HG03045 (cell line): Measurements from ENCODE around the gene CNGA4.

Experiments used
- ATAC-seq: cut with Tn5 transposase; IDR thresholded peaks from one replicate; pipeline ENCODE4 v1.9.1; 2021; ENCODE audit warnings: mild to moderate bottlenecking, moderate library complexity; ENCODE audit not compliant: unreplicated experiment

The CNGA4 gene, protein sequence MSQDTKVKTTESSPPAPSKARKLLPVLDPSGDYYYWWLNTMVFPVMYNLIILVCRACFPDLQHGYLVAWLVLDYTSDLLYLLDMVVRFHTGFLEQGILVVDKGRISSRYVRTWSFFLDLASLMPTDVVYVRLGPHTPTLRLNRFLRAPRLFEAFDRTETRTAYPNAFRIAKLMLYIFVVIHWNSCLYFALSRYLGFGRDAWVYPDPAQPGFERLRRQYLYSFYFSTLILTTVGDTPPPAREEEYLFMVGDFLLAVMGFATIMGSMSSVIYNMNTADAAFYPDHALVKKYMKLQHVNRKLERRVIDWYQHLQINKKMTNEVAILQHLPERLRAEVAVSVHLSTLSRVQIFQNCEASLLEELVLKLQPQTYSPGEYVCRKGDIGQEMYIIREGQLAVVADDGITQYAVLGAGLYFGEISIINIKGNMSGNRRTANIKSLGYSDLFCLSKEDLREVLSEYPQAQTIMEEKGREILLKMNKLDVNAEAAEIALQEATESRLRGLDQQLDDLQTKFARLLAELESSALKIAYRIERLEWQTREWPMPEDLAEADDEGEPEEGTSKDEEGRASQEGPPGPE

DNA sequence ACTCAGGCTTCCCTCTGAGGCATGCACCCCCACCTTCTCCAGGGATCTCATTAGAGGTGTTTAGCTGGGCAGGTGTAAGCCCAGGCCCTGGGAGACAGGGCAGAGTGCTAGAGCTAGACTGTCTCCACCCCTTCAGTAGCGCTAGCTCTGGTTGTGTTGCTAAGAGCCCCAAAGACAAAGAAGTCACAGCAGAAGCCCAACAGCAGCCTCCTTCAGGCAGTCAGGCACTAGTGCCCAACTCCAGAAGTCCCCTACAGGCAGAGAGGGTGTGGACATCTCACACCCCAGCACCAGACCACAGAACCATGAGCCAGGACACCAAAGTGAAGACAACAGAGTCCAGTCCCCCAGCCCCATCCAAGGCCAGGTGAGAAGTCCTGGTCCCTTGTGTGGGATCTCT is at the start of gene CNGA4:
CNGA4 (plus strand) TSS at position 188 of the 400 bp plus-strand sequence; CDS start at position 306, 118 bp downstream.
- ATAC-seq, result no peak

DNA sequence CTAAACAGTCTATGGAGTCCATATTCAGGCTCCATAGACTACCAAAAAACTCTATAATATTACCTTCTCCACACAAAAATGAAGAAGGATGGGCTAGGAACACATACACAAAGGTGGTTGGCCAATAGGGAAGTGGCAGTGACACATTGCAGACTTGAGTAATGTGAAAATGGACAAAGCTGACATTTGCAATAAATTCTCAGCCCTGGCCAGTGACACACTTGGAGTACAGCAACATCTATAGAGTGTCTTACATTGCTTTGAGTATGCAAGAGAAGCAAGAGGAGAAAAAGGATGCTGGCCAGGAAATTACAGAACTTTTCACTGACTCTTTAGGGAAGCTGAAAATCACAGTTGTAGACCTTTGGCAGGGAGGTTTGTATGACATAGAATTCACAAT is 47.1 kb upstream of the CNGA4 start:
- ATAC-seq, result no peak

DNA sequence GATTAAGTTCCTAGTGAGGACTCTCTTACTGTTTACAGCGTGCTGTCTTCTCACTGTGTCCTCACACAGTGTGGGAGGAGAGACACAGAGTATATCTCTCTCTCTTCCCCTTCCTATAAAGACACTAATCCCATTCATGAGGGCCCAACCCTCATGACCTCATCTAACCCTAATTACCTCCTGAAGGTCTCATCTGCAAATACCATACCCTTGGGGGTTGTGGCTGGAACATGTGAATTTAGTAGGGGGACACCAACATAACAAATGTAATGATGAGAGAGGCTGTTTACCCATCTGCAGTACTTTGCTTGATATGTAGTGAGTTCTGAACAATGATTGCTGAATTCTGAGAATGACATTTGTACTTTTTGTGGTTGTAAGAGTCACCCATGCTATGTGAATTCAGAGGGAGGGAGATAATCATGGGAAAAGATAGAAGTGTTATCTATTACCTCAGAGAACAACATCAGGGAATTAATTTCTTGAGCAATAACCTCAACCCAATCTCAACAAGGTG is 44.8 kb upstream of the CNGA4 start:
- ATAC-seq, result no peak

DNA sequence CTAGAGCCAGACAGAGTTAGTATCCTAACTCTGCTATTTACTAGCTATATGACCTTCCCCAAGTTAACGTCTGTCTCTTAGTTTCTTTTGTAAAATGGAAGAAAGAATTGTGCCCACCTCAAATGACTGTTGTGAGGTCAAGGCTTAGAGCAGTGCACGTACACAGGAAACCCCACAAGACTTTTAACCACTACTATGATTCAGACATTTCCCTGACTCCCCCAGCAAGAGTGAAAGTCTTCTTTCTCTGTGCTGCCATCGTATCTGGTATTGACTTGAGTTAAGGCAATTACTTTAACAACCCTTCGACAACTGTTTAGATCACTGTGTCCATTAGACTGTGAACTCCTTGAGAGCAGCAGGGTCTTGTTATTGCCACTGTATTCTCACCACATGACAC is 42.5 kb upstream of the CNGA4 start:
- no peak for ATAC-seq

DNA sequence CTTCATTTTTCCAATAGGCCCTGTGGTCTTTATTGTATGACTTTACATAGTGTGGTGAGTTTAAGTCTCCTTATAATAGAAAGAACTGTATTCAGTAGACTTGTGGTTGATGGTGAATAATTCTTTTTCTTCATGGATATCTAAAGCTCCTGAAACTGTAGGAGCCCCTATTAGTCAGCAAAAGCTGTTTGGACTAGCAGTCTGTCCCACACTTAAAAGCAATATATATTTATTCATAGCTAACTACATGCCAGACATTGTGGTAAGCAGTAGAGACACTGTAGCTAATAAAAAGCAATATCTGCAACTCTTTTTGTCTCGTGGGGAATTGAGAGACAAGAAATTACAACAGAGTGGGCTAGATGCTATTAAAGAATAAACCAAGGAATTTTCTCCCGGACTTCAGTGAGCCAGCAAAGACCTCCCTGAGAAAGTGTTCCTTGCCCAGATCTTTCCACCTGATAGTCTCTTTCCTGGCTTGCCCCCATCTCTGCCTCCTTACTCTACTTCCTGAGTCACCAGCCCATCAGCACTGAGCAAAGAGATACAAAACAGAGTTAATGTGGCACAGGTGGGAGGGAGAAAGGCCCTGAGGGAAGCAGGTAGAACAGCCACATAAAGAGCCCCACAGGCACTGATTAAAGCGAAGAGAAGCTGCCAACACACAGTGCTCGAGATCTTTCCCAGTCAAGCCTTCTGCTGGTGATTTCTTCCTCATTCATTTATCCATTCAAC is 41.3 kb upstream of the CNGA4 start:
- ATAC-seq, result no peak

DNA sequence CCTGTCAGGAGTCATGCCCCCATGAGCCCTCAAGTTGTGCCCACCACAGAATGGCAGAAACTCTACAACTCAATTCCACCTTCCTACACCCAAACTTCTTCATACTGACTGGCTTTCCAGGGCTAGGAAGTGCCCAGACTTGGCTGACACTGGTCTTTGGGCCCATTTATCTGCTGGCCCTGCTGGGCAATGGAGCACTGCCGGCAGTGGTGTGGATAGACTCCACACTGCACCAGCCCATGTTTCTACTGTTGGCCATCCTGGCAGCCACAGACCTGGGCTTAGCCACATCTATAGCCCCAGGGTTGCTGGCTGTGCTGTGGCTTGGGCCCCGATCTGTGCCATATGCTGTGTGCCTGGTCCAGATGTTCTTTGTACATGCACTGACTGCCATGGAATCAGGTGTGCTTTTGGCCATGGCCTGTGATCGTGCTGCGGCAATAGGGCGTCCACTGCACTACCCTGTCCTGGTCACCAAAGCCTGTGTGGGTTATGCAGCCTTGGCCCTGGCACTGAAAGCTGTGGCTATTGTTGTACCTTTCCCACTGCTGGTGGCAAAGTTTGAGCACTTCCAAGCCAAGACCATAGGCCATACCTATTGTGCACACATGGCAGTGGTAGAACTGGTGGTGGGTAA is 39.6 kb upstream of the CNGA4 start, which contains the start of gene OR52W1:
OR52W1 (plus strand) TSS at position 51 of the 637 bp plus-strand sequence; CDS start at position 51, 0 bp downstream.
- ATAC-seq, result no peak

DNA sequence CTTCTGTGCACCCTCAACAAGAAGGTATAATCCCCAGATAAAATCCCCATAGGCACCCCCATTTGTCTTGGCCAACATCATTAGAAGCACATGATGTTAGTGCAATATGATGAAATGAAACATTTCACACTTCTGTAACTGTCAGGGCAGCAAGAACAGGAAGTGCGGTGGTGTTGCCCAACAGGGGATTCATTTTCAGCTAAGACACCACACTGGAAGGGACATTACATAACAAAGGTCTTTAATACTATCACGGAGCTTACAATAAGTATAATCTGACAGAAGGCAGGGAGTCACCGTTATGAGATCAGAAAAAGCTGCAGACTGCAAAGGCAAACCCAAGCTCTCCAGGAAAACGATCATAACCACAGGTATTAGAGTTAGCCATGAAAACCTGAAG is 37.9 kb upstream of the CNGA4 start:
- no peak for ATAC-seq

DNA sequence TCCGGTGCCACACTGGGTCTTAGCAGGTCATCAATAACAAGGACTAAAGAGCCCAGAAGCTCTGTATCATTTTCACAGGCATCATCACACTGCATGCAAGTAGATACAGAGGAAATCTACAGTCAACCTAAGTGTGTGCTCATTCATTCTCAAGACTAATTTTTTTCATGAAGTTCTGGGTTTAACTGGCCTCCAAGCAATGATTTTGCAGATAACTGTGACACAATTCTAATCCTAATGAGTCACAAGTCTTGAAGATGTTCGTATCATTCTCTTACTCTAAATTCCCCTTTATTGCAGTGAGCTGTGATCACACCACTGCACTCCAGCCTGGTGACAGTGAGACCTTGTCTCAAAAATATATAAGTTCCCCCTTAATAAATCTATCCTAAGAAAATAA is 37.4 kb upstream of the CNGA4 start:
- ATAC-seq, result no peak

DNA sequence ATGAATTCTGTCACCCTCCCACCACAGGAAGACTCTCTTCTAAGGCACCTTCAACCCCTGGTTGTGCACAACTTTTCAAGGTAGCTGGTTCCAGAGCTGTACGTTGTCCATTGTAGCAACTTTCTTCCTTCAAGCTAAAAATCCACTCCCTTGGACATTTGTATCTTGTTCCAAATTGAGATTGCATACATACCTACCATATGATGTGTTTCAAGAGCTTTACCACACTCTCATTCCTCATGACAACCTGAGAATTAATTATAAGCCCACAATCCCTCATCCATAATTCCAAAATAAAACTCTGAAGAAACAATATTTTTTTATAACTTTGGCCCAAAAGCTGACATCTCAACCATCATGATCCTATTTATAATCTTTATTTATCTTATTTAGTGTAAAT is 36.8 kb upstream of the CNGA4 start:
- ATAC-seq, result no peak

DNA sequence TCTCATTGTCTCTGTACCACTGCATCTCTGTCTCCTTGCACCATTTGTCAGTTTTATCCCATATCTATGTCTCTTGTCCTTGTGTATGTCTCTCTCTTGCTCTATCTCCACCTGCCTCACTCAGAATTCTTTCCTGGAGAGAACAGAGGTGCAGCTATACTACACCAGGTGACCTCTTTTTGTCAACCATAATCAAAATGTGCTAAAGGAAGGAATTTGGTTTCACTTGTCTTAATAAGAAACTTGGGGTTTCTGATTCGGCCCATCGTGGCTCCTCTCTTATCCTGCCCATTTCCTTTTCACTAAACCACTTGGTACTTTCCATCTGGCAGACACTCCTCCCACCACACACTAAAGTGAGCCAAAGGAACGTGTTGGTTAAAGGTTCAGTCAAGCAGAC is 35.6 kb upstream of the CNGA4 start:
- ATAC-seq, result peak; percentile 61

DNA sequence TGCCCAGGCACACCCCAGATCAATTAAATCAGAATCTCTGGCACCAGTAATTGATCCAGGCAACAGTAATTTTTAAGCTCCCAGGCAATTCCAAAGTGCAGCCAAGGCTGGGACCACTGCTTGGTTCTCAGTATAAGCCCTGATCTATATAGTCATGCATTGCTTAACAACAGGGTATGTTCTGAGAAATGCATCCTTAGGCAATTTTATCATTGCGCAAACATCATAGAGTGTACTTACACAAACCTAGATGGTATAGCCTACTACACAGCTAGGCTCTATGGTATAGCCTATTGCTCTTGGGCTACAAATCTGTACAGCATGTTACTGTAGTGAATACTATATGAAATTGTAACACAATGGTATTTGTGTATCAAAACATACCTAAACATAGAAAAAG is 34.2 kb upstream of the CNGA4 start:
- no peak for ATAC-seq

DNA sequence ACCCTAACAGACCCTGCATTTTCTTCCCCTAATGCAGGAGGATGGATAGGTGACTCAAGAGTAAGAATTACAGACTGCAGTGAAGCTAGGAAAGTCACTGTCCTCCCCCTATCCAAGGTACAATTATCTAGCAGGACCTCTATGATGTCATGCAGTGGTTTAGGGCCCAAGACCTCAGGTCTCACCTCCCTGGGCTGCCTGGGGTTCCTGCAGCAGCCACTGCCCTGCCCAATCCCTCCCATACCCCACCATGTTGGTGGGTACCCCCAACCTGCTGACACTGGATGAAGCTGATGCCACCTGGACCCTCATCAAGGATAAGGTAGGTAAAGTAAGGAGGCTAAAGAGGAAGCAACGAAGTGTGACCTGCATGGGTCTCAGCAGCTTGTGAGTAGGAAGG is 33.5 kb upstream of the CNGA4 start, which contains the start of gene C11orf42:
C11orf42 (plus strand) TSS at position 192 of the 400 bp plus-strand sequence; CDS start at position 251, 59 bp downstream.
- no peak for ATAC-seq

DNA sequence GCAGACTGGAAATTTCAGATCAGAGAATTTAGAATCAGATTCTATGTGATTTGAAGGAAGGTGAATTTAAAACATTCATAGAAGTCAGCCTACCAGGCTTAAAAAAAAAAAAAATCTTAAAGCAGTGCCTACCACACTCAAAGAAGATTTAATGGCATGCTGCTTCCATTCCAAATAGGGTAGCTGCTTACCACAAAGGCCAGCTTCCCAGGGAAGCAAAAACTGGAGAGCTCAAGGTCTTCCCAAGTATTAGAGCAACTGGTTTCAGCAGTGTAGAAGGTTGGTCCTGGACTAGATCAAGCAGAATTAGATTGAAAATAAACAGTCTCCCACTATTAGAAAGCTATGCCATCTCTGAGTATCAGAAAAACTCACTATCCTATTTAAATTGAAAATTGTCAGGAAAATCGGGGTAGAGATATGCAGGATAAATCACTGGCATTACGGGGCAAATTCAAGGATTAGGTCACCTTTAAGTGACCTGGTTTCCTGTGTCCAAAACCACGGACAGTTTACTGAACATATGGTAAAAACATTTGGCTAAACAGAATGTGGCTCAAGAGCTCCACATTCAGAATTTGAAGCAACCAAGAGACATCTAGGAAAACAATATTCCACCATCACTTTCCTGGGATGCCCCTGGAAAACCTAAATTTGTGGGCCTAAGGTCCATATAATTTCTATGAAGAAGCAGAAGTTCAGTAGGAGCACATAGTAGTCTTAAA is 32.3 kb upstream of the CNGA4 start:
- no peak for ATAC-seq

DNA sequence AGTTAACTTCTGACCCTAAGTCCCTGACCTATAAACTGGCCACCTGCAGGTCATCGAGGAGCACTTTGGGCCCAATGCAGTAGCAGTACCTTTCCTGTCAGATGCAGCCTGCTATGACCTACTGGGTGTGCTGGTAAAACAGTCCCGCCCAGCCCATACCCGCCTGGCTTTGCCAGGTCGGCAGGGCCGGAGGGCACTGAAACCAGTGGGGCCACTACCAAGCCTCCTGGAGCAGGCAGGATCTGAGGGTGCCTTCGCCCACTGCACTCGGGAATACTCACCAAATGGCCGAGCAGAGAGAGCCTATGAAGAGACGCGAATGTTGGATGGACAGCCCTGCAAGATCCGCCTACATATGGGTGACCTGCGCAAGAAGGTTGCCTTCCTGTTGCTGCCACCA is 29.1 kb upstream of the CNGA4 start:
- ATAC-seq, result no peak

DNA sequence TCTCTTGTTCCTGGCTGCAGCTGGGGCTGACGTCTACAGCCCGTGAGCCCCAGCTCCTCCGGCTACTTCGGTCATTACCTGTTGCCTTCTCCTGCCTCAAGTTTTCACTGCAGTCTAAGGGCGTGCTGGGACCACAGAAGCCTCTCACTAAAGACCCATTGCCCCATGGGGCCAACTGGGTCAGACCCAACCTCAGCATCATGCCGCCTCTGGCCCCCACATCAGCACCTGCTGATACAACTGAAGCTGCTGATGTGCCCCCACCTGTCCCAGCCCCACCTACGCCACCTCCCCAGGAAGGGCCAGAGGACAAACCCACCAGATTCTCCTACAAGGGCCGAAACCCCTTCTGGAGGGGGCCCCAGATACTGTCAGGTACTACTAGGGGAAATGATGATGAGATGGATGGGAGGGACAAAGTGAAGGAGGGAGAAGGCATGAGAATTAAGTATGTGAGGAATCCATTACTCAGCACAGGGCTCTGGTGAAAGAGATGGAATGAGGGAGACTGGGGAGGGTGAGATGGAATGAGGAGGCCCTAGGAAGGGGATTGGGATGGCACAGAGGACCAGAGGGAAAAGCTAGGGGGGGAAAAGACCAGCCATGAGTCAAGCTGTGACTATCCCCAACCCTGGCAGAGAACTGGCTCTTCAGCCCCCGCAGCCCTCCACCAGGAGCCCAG is 28.5 kb upstream of the CNGA4 start:
- ATAC-seq, result no peak

DNA sequence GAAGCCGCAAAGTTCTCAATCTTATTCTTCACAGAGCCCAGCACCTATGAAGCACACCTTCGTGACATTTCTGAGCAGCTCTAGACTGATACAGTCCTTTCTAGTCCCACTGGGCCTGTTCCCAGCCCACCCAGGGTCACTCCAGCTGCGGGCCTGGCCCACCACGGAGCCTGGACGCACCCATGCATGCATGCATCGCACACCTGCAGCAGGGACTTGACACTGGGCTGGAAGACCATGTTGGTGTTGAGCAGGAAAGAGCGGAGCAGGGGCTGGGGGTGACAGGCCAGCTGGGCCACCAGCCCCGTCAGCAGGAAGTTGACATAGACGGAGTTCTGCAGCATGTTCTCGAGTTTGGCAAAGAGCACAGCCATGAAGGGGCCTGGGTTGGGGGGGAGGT is 24.4 kb upstream of the CNGA4 start:
- no peak for ATAC-seq

DNA sequence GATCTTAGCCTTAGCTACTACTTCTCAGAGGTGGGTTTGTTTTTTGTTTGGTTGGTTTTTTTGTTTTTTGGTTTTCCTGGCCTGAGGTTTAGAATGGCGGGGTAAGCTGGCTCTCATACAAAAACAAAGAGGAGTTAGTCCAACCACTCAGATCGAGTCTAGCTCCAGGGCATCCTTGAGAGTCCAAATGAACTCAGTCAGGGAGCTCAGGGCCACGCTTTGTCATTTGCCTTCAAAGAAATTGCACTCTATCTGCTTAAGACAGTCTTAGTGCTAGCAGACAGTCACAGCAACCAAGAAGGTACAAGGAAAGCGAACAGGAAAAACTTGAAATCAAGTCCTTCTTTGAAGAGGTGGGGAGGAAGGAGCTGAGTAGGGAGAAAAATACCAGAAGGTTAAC is 22.4 kb upstream of the CNGA4 start:
- no peak for ATAC-seq

DNA sequence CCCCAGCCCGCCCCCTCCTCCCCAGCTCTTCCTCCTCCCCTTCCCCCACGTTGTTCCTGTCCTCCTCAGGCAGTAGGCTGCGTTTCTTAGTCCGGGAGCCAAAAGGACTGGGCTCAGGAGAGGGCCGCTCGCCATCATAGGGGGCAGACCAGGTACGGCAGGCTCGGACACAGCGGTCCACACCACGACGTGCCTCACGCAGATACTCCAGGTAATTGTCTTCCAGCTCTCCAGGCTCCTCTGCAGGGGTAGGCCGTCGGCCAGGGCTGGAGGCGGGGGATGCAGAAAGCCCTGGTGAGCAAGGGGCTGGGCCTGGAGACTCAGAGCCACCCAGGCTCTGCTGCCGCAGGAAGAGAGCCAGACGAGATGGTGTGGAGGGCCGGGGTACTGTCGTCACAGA is 21.2 kb upstream of the CNGA4 start:
- no peak for ATAC-seq

DNA sequence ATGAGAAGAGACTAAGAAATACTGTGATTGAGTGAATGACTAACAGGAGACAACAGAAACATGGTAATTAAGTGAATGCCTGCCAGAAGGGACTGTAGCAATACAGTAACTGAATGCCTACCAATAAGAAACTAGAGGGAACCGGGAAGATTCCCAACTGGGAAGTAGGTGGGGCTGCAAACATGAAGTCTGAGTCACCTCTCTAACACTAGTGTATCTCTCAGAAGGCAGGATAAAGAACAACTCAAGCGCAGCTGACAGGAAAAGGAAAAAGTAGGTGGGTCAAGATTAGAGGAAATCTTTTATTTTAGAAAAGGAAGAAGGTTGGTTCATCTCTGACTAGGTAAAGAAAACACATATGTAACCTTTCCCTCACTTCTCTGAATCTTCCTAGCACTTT is 19.5 kb upstream of the CNGA4 start:
- no peak for ATAC-seq

DNA sequence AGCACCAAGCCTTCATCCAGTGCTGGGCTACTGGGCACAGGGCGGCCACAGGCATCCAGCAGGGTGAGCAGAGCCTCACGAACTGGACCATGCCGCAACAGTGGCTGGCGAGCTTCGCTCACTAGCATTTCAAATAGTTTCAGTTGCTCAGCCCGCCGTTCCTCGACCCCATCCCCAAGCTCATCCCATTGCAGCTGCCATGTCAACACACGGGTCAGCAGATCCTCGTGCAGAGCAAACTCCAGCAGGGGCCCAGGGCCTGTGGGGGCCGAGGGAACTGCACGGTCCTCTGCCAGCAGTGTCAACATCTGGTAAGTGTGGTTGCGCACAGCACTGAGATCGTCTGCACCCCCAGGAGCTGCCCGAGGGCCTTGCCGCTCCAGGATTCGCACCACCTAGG is 15.0 kb upstream of the CNGA4 start:
- no peak for ATAC-seq
